Astrocyte of the spinal cord (primary cell): ENCODE measurements around the gene DBX2.

Source experiments
- DNase-seq: peaks from one replicate; pipeline ENCODE4 v3.0.0; 2011; ENCODE audit warnings: low read depth, low spot score
- H3K4me3 ChIP-seq: 2 replicates; pipeline ENCODE4 v1.5.1; 2011; ENCODE audit warnings: low read depth, mild to moderate bottlenecking, low read length, moderate library complexity
- CTCF ChIP-seq: IDR thresholded peaks from 2 replicates; pipeline ENCODE4 v1.5.1; 2012; ENCODE audit warnings: low read depth, mild to moderate bottlenecking, low read length, inconsistent platforms
- in situ Hi-C: cut with HindIII; loops from 2 replicates; pipeline ENCODE4 v1.10.0; 2017; ENCODE audit warnings: low sequenced_read_pairs

DBX2 gene

GRCh38 chr12:44979918-44980317, 71.0 kb downstream of the DBX2 start:
- H3K4me3 ChIP-seq, result no peak overlapping the region
- DNase-seq, result no peak
- TF ChIP-seq CTCF, result no peak
- in situ Hi-C loops, result no loop called here

- in situ Hi-C loops, result no loop called here
- TF ChIP-seq CTCF, result no peak
- H3K4me3 ChIP-seq, result no peak overlapping the region
- DNase-seq, result no peak
These were observed 74.7 kb downstream of the DBX2 start for GRCh38 chr12:44976246-44976645.

- in situ Hi-C loops, result no loop called here
- DNase-seq, result no peak
These were observed 78.0 kb downstream of the DBX2 start for GRCh38 chr12:44972746-44973421.

GRCh38 chr12:44968965-44969364, 81.9 kb downstream of the DBX2 start:
- no peak overlapping the region for H3K4me3 ChIP-seq
- TF ChIP-seq CTCF, result no peak
- in situ Hi-C loops, result no loop called here
- no peak for DNase-seq

More at GRCh38 chr12:44972746-44973421, 78.0 kb downstream of the DBX2 start:
- no peak overlapping the region for H3K4me3 ChIP-seq
- peak; percentile 63 for TF ChIP-seq CTCF
